SIG-M5 (cell line): ENCODE data around the gene GRK3.

Experiments used
- DNase-seq: peaks from one replicate; lab custom pipeline; 2025; lab: John Stamatoyannopoulos, UW

Gene GRK3

GRCh38 chr22:25736378-25737011 lies 172.0 kb downstream of the GRK3 start:
- DNase-seq, result no peak

- no peak for DNase-seq
Observed at GRCh38 chr22:25739659-25740344, 175.3 kb downstream of the GRK3 start.

GRCh38 chr22:25741692-25742626 lies 177.5 kb downstream of the GRK3 start, which contains the start of gene MYO18B:
MYO18B (plus strand) TSS chr22:25742188; CDS start chr22:25761093, 18,905 bp downstream.
- no peak for DNase-seq

- no peak for DNase-seq
Observed at GRCh38 chr22:25742918-25743708, 178.6 kb downstream of the GRK3 start.

GRCh38 chr22:25744694-25745093 lies 180.2 kb downstream of the GRK3 start:
- DNase-seq, result no peak

- DNase-seq, result no peak
Observed at GRCh38 chr22:25745341-25746011, 181.0 kb downstream of the GRK3 start.

GRCh38 chr22:25746012-25746373 lies 181.5 kb downstream of the GRK3 start:
- no peak for DNase-seq

- DNase-seq, result no peak
Observed at GRCh38 chr22:25747245-25747944, 182.9 kb downstream of the GRK3 start.

GRCh38 chr22:25748140-25748539 lies 183.7 kb downstream of the GRK3 start:
- no peak for DNase-seq

- no peak for DNase-seq
Observed at GRCh38 chr22:25748704-25749103, 184.2 kb downstream of the GRK3 start.

- DNase-seq, result no peak
Observed at GRCh38 chr22:25749420-25750169, 185.1 kb downstream of the GRK3 start.

- no peak for DNase-seq
Observed at GRCh38 chr22:25750569-25751173, 186.2 kb downstream of the GRK3 start.

GRCh38 chr22:25751174-25751581 lies 186.7 kb downstream of the GRK3 start:
- DNase-seq, result no peak

GRCh38 chr22:25752615-25753214 lies 188.2 kb downstream of the GRK3 start:
- no peak for DNase-seq

GRCh38 chr22:25753252-25753651 lies 188.8 kb downstream of the GRK3 start:
- DNase-seq, result no peak

- DNase-seq, result no peak
Observed at GRCh38 chr22:25754527-25755202, 190.2 kb downstream of the GRK3 start.

GRCh38 chr22:25757686-25758085 lies 193.2 kb downstream of the GRK3 start:
- DNase-seq, result no peak

- no peak for DNase-seq
Observed at GRCh38 chr22:25758316-25758715, 193.8 kb downstream of the GRK3 start.
